ENCODE data around the gene CHPF2.

GRCh38 chr7:151204383-151205032 is 27.8 kb upstream of the CHPF2 start:
- TF ChIP-seq, protein P1, sequence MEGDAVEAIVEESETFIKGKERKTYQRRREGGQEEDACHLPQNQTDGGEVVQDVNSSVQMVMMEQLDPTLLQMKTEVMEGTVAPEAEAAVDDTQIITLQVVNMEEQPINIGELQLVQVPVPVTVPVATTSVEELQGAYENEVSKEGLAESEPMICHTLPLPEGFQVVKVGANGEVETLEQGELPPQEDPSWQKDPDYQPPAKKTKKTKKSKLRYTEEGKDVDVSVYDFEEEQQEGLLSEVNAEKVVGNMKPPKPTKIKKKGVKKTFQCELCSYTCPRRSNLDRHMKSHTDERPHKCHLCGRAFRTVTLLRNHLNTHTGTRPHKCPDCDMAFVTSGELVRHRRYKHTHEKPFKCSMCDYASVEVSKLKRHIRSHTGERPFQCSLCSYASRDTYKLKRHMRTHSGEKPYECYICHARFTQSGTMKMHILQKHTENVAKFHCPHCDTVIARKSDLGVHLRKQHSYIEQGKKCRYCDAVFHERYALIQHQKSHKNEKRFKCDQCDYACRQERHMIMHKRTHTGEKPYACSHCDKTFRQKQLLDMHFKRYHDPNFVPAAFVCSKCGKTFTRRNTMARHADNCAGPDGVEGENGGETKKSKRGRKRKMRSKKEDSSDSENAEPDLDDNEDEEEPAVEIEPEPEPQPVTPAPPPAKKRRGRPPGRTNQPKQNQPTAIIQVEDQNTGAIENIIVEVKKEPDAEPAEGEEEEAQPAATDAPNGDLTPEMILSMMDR (IDR thresholded peaks at IDR 0.05; ENCODE audit: borderline replicate concordance, extremely low read depth, low read length, poor library complexity, severe bottlenecking), result no peak
- TF ChIP-seq EZH2 (IDR thresholded peaks at IDR 0.05; ENCODE audit: borderline replicate concordance, low read depth, low read length, severe bottlenecking), result no peak

Measured in DND-41 (cell line).